IPS-18a (cell line): ENCODE results near the gene FEN1.

Experiments used
- H3K27ac ChIP-seq: one replicate; pipeline ENCODE4 v1.5.1; 2013; ENCODE audit warnings: low read length
- H3K27me3 ChIP-seq: one replicate; pipeline ENCODE4 v1.6.1; 2013; ENCODE audit warnings: mild to moderate bottlenecking, low read length; ENCODE audit not compliant: control insufficient read depth, insufficient read depth
- H3K36me3 ChIP-seq: one replicate; pipeline ENCODE4 v1.6.1; 2013; ENCODE audit warnings: low read depth, low read length; ENCODE audit not compliant: control insufficient read depth
- H3K4me1 ChIP-seq: one replicate; pipeline ENCODE4 v1.6.1; 2013; ENCODE audit warnings: low read depth, low read length; ENCODE audit not compliant: control insufficient read depth
- H3K4me3 ChIP-seq: one replicate; pipeline ENCODE4 v1.5.1; 2013; ENCODE audit warnings: low read length
- H3K9ac ChIP-seq: one replicate; pipeline ENCODE4 v1.6.1; 2013; ENCODE audit warnings: mild to moderate bottlenecking, low read length, moderate library complexity
- H3K9me3 ChIP-seq: one replicate; pipeline ENCODE4 v1.6.1; 2013; ENCODE audit warnings: low read depth, low read length; ENCODE audit not compliant: control insufficient read depth

FEN1 gene

GRCh38 chr11:61751384-61751783 is 41.3 kb upstream of the FEN1 start:
- no peak overlapping the region for H3K27ac ChIP-seq
- no peak overlapping the region for H3K9ac ChIP-seq
- no peak overlapping the region for H3K4me3 ChIP-seq
- no peaks in the 10 kb centered on the region for H3K9me3 ChIP-seq
- peaks cover 24% of the 10 kb centered on the region for H3K4me1 ChIP-seq
- H3K27me3 ChIP-seq = peaks cover 39% of the 10 kb centered on the region
- no peaks in the 10 kb centered on the region for H3K36me3 ChIP-seq

GRCh38 chr11:61752117-61752924 is 40.4 kb upstream of the FEN1 start, which contains the start of gene MYRF:
MYRF (plus strand) TSS chr11:61752636; CDS start chr11:61752745, 109 bp downstream.
- H3K9me3 ChIP-seq = no peaks in the 10 kb centered on the region
- H3K4me3 ChIP-seq = peak within 1 kb of the TSS; percentile 62
- no peak within 1 kb of the TSS for H3K27ac ChIP-seq
- H3K36me3 ChIP-seq = no peaks in the 10 kb centered on the region
- peak within 1 kb of the TSS; percentile 3 for H3K9ac ChIP-seq
- peaks cover 28% of the 10 kb centered on the region for H3K4me1 ChIP-seq
- peaks cover 39% of the 10 kb centered on the region for H3K27me3 ChIP-seq

- Histone ChIP-seq H3K27ac (no peak overlapping the region), H3K36me3 (no peaks in the 10 kb centered on the region), H3K4me1 (peaks cover 25% of the 10 kb centered on the region), H3K4me3 (peak overlapping the region; percentile 62), H3K27me3 (peaks cover 39% of the 10 kb centered on the region), H3K9me3 (no peaks in the 10 kb centered on the region), H3K9ac (peak overlapping the region; percentile 3)
Observed at GRCh38 chr11:61752925-61753521, 39.7 kb upstream of the FEN1 start.

- Histone ChIP-seq H3K27ac (no peak overlapping the region), H3K4me1 (peaks cover 25% of the 10 kb centered on the region), H3K36me3 (no peaks in the 10 kb centered on the region), H3K4me3 (no peak overlapping the region), H3K9ac (no peak overlapping the region), H3K9me3 (no peaks in the 10 kb centered on the region), H3K27me3 (peaks cover 38% of the 10 kb centered on the region)
Observed at GRCh38 chr11:61753672-61754071, 39.0 kb upstream of the FEN1 start.

GRCh38 chr11:61754534-61755482 is 37.9 kb upstream of the FEN1 start:
- no peaks in the 10 kb centered on the region for H3K9me3 ChIP-seq
- no peak overlapping the region for H3K4me3 ChIP-seq
- H3K36me3 ChIP-seq = no peaks in the 10 kb centered on the region
- no peak overlapping the region for H3K9ac ChIP-seq
- no peak overlapping the region for H3K27ac ChIP-seq
- H3K27me3 ChIP-seq = peaks cover 31% of the 10 kb centered on the region
- peaks cover 18% of the 10 kb centered on the region for H3K4me1 ChIP-seq

- H3K9ac ChIP-seq = no peak overlapping the region
- H3K4me1 ChIP-seq = peaks cover 12% of the 10 kb centered on the region
- peaks cover 26% of the 10 kb centered on the region for H3K27me3 ChIP-seq
- no peaks in the 10 kb centered on the region for H3K36me3 ChIP-seq
- no peak overlapping the region for H3K27ac ChIP-seq
- no peak overlapping the region for H3K4me3 ChIP-seq
- H3K9me3 ChIP-seq = no peaks in the 10 kb centered on the region
Observed at GRCh38 chr11:61756147-61756451, 36.6 kb upstream of the FEN1 start.

- Histone ChIP-seq H3K4me1 (peaks cover 13% of the 10 kb centered on the region), H3K9me3 (no peaks in the 10 kb centered on the region), H3K27ac (no peak overlapping the region), H3K36me3 (no peaks in the 10 kb centered on the region), H3K27me3 (peaks cover 21% of the 10 kb centered on the region), H3K9ac (no peak overlapping the region), H3K4me3 (no peak overlapping the region)
Observed at GRCh38 chr11:61756452-61757212, 36.1 kb upstream of the FEN1 start.

- Histone ChIP-seq H3K27ac (no peak overlapping the region), H3K4me3 (no peak overlapping the region), H3K27me3 (peaks cover 16% of the 10 kb centered on the region), H3K9ac (no peak overlapping the region), H3K9me3 (no peaks in the 10 kb centered on the region), H3K36me3 (no peaks in the 10 kb centered on the region), H3K4me1 (peaks cover 14% of the 10 kb centered on the region)
Observed at GRCh38 chr11:61757213-61757862, 35.4 kb upstream of the FEN1 start.

GRCh38 chr11:61760946-61761345 is 31.8 kb upstream of the FEN1 start:
- Histone ChIP-seq H3K4me3 (no peak overlapping the region), H3K9me3 (no peaks in the 10 kb centered on the region), H3K27me3 (no peaks in the 10 kb centered on the region), H3K27ac (no peak overlapping the region), H3K4me1 (peaks cover 11% of the 10 kb centered on the region), H3K36me3 (no peaks in the 10 kb centered on the region), H3K9ac (no peak overlapping the region)

GRCh38 chr11:61761440-61762222 is 31.1 kb upstream of the FEN1 start:
- Histone ChIP-seq H3K4me3 (no peak overlapping the region), H3K9me3 (no peaks in the 10 kb centered on the region), H3K4me1 (peaks cover 4% of the 10 kb centered on the region), H3K36me3 (no peaks in the 10 kb centered on the region), H3K9ac (no peak overlapping the region), H3K27me3 (no peaks in the 10 kb centered on the region), H3K27ac (no peak overlapping the region)
